ENCODE measurements around the gene HNRNPA1L2.
"Not testable (repeated sequence)": the region's sequence is repeated elsewhere in the genome, so short reads cannot be mapped to it uniquely, and the experiment has no call there.

HNRNPA1L2 gene

DNA sequence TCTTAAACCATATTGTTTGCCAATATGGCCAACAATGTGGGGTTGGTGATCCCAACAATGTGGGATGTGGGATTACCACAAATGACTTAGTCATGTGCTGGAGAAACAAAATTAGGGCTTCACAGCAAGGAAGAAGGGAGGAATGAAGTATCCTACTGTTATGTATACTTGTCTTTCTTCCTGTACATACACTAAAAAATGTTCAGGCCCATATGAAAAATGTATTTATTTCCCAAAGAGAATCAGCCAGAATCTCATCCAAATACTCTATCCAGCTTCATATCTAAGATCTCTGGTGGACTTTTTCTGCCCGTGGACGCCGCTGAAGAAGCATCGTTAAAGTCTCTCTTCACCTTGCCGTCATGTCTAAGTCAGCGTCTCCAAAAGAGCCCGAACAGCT, at the start of gene HNRNPA1L2:
Gene HNRNPA1L2, plus strand, starts transcription at position 301 of the 400 bp plus-strand sequence. Its CDS starts 62 bp downstream, at position 363.
- DNase-seq (ENCODE audit: low read depth) = no peak

GRCh38 chr13:52593175-52593574, 49.1 kb upstream of the HNRNPA1L2 start:
- not testable (repeated sequence) for DNase-seq (ENCODE audit: low read depth)

DNA sequence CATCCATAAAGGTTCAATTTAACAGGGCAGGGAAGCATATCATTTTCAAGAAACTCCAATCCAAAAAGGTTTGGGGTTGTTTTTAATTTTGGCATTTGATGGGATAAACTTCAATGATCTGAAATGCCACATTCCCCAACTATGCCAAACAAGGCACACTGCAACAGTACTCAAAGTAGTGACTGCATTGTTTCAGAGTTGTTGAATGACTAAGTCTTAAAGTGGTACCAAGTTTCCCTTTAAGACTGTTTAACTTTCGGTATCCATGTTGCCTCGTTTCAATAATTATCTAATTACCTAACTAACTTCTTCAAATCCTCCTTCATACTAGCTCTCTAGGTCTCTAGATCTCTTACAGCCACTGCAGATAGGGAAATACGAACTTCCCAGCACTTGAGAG, 48.4 kb upstream of the HNRNPA1L2 start:
- DNase-seq (ENCODE audit: low read depth) = not testable (repeated sequence)

DNA sequence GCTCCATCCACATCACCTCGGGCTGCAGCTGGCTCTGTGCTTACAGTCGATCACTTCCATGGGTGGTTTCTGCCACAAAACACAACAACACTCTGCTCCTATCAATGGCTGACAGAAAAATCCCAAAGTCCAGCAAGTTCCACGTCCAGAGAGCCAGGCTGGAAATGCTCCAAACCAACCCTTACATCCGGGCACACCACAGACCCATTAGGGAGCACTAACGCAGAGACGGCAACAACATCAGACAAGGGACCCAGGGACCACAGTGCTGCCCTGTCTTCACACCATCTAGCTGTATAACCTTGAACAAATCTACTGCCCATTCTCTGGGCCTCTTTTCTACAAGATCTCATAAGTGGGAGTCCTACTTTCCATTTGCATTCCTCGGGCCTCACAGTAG, 47.9 kb upstream of the HNRNPA1L2 start:
- not testable (repeated sequence) for DNase-seq (ENCODE audit: low read depth)

DNA sequence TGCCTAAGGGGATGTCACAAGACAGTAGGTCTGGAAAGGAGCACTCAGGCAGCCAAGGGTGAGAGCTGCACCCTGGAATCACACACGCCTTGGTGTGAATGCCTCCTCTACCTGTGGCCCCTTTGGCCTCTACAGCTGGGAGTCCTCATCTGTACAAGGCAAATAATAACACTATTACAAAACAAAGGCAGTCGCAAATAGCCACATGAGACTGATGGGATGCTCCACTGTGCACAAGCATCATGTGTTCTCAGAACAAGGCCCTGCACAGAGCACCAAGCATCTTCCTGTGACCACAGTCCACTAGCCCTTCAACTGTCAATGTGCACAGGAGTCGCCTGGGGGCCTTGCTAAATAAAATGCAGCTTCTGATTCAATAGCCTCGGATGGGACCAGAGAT, 44.6 kb upstream of the HNRNPA1L2 start:
- DNase-seq (ENCODE audit: low read depth) = no peak

DNA sequence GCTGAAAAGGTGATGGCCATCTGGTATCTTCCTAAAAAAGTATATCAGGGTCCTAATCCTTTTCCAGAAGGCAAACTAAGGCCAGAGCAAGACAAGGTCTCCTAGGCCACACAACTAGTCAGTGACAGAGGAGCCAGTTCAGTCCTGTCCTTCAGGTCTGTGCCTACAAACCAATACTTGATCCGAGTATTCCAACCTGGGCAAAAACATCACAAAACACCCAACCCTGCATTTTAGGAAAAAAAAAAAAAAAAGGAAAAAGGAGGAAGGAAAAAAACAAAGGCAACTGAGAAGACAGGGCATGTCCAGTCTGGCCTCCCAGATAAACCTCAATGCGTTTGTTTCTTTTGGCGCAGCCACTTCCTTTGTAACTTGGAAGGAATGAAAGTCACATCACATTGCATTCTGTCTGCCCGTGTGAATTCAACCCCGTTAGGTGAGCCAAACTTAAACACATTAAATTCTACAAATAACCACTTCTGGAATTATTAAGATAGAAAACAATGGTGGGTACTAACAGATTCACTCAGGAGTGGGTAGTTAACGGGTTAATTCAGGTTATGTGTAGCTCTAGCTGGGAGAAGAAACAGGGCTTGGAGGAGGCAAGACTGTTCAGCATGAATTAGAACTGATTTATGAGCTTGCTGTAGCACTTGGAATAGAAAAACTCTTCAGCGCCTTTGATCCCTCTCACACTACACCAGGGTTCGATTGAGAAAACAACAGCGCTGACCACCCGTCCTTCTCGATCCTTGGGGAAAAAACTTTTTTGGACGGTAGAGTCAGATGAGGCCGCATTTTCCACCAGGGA, 43.0 kb upstream of the HNRNPA1L2 start:
- DNase-seq (ENCODE audit: low read depth) = no peak

GRCh38 chr13:52599848-52600603, 42.2 kb upstream of the HNRNPA1L2 start:
- no peak for DNase-seq (ENCODE audit: low read depth)

DNA sequence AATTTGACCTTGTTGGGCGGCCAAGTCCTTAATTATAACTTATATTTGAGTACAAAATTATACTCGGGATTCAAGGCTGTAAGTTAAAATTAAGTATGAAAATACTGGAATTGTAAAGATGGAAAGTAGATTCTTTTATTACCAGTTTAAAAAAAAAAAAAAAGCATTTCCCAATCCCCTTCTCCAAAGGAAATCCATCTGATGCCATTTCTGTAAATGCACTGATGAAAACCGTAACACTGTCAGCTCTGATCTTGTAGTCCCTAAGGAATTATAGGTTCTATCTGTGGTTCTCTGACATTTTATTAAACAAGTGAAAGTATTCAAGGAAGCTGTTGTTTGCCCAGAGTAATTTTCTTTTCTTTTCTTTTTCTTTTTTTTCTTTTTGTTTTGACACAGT, 41.6 kb upstream of the HNRNPA1L2 start:
- DNase-seq (ENCODE audit: low read depth) = no peak

- not testable (repeated sequence) for DNase-seq (ENCODE audit: low read depth)
Measured at GRCh38 chr13:52603316-52603715, 38.9 kb upstream of the HNRNPA1L2 start.

DNA sequence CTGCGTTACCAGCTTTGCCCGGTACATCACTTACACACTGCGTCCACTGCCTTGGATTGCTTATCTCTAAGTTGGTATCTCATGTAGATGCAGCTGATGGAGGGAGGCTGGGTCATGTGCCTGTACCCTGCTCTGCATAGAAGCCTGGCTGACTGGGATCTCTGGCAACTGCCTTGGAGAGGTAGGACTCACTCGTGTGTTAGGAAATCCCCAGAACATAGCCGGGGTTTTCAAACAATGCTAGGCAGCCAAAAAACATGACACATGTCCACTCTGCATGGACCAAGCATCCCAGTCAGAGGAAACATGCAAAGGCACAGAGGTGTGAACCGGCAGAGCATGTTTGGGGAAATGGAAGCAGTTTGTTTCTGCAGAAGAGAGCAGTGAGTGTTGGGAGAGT, 36.1 kb upstream of the HNRNPA1L2 start:
- not testable (repeated sequence) for DNase-seq (ENCODE audit: low read depth)

DNA sequence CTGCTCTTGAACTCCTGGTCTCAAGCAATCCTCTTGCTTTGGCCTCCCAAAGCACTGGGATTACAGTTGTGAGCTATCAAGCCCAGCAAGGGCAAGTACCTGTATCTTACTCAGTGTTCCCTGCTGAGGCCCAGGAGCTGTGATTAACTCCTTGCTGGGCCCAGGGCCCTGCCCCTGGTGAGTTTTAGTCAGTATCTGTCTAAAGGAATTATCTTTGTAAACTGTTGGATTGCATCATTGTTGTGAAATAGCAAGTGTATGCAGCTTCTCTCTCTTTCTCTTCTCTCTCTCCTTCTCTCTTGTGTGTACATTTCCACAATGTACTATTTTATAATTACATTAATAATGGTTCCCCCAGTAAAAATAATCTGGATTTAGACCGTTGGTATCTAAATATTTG, 35.4 kb upstream of the HNRNPA1L2 start:
- not testable (repeated sequence) for DNase-seq (ENCODE audit: low read depth)

- DNase-seq (ENCODE audit: low read depth) = not testable (repeated sequence)
Measured at GRCh38 chr13:52608184-52608583, 34.0 kb upstream of the HNRNPA1L2 start.

GRCh38 chr13:52609013-52609606, 33.1 kb upstream of the HNRNPA1L2 start:
- DNase-seq (ENCODE audit: low read depth) = not testable (repeated sequence)

DNA sequence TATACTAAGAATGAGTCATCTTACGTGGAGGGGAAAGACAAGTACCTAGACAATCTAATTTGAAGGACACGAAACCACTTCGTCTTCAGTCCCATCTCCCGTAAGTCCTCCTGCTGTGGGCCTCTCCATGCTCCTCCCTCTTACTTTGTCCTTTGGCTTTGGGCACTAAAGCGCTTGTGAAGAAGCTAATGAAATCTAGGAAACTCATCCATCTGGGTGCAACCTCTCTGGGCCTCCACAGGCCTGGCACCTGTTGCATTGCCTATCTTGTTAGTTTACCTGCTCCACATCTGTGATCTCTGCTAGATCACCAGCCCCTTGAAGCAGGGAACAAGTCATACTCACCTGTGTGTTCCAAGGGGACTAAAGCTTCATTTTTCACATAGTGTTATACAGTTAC, 32.1 kb upstream of the HNRNPA1L2 start:
- not testable (repeated sequence) for DNase-seq (ENCODE audit: low read depth)

DNA sequence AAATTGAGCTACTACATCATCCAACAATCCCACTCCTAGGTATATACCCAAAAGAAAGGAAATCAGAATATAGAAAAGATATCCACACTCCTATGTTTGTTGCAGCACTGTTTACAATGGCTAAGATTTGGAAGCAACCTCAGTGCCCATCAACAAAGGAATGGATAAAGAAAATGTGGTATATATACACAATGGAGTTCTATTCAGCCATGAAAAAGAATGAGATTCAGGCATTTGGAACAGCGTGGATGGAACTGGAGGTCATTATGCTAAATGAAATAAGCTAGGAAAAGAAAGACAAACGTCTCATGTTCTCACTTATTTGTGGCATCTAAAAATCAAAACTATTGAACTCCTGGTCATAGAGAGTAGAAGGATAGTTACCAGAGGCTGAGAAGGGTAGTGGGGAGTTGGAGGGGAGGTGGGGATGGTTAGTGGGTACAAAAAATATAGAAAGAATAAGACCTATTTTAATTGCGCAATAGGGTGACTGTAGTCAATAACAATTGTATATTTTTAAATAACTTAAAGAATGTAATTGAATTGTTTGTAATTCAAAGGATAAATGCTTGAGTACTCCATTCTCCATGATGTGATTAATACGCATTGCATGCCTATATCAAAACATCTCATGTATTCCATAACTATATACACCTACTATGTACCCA, 27.0 kb upstream of the HNRNPA1L2 start:
- no peak for DNase-seq (ENCODE audit: low read depth)

GRCh38 chr13:52615812-52616211, 26.4 kb upstream of the HNRNPA1L2 start:
- no peak for DNase-seq (ENCODE audit: low read depth)

- DNase-seq (ENCODE audit: low read depth) = peak; percentile 67
Measured at GRCh38 chr13:52617070-52618060, 24.9 kb upstream of the HNRNPA1L2 start.

GRCh38 chr13:52631083-52631690, 11.0 kb upstream of the HNRNPA1L2 start:
- DNase-seq (ENCODE audit: low read depth) = not testable (repeated sequence)

- DNase-seq (ENCODE audit: low read depth) = no peak
Measured at GRCh38 chr13:52638666-52639328, 3.4 kb upstream of the HNRNPA1L2 start.

DNA sequence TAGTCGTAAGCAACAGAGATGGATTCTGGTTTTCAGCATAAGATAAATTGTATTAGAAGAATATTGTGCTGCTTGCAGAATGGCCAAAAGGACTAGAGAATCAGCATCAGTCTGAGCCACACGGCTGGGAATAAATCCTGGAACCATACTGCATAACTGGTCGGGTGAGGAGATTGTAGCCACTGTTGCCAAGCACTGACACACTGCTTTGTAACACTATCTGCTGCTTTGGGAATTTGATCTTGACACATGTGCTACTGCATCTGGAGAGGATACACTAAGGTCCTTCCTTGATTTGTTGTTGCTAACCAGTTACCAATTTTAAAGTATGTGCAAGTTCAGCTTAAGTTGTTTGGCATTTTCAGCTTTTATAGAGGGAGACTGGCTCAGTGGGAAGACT, 1.9 kb downstream of the HNRNPA1L2 start:
- no peak for DNase-seq (ENCODE audit: low read depth)
